Right ventricle myocardium inferior (tissue), 1 donor: ENCODE measurements around the gene NBEAL1. TPM values are rescaled to one million over a fixed set of nuclear protein-coding genes. Genes with fewer than 3 reads are reported as not detected.
"Not testable (repeated sequence)": the region's sequence is repeated elsewhere in the genome, so short reads cannot be mapped to it uniquely, and the experiment has no call there.

Source experiments
- ATAC-seq: fragments of 200-7000 bp; cut with Tn5 transposase; one replicate; pipeline ENCODE4 v1.9.1; 2020; ENCODE audit warnings: mild to moderate bottlenecking, moderate library complexity
- DNase-seq: peaks from one replicate; pipeline ENCODE4 v3.0.0; 2021; ENCODE audit errors: missing footprints
- intact Hi-C: fragments of 100-400 bp; cut with DNase I; formaldehyde crosslinking; loops from one replicate; pipeline ENCODE4 v1.11.0; 2022
- total RNA-seq: library from RNA; stranded (reverse); fragmentation: NEBNext Ultra II Directional; extraction: Animal tissue kit (Norgen Biotek cat#: 25700); gene quantifications from one replicate; pipeline ENCODE4 v1.2.1, GENCODE V29; 2021
- donor health status: DM: no; HTN: yes; CAD: no; lungs with severe emphysema.

NBEAL1 gene
- total RNA-seq, 1 donor from 2014 or later: 14.1 TPM

- no peak for ATAC-seq
- DNase-seq: no peak
- intact Hi-C loops: no loop called here
Observed at GRCh38 chr2:203177361-203177760, 162.7 kb downstream of the NBEAL1 start.

DNA sequence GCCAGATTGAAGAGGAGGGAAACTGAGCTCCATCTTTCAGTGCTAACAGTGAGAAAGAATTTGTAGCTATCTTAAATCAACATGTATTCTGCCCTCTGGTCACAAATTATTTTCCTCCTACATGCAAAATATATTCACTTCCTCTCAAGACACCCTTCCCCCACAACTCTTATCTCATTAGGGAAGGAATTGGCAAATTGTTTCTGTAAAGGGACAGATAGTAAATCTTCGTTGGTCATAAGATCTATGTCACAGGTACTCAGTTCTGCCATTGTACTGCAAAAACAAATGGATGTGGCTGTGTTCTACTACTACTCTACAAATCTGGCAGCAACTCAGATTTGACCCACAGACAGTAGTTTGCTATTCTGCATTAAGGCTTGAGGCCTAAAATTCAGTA, 171.2 kb downstream of the NBEAL1 start:
- intact Hi-C loops: no loop called here
- no peak for DNase-seq
- ATAC-seq: no peak

DNA sequence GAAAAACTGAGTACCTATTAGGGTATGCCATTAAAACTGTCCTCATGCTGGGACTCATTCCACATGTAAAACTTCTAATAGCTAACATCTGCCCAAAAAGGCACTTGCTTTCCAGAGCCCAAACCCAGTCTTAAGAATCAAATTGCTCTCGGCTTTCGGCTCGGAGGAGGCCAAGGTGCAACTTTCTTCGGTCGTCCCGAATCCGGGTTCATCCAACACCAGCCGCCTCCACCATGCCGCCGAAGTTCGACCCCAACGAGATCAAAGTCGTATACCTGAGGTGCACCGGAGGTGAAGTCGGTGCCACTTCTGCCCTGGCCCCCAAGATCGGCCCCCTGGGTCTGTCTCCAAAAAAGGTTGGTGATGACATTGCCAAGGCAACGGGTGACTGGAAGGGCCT, 175.9 kb downstream of the NBEAL1 start:
- ATAC-seq, intact Hi-C loops, DNase-seq: not testable (repeated sequence)

GRCh38 chr2:203191026-203191425, 176.4 kb downstream of the NBEAL1 start:
- intact Hi-C loops, ATAC-seq, DNase-seq: not testable (repeated sequence)

DNA sequence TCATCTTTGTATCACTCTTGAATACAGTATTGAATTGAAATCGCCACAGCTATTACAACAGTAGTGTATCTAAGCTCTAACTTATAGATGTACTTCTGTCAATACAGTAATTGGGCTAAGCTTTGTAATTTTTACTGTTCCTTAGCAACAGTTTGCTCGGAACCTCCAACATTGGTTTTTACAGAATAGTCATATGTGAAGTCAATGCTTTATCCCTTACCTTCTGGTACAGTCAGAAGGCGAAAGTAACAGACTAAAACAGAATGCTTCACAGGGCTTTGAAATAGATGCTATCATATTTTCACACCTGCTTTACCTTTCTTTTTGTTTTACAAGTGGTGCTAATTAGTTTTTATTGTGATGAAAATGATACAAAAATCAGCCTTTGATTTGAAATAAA, 177.3 kb downstream of the NBEAL1 start:
- no peak for DNase-seq
- ATAC-seq: no peak
- intact Hi-C loops: no loop called here

GRCh38 chr2:203195331-203196036, 180.8 kb downstream of the NBEAL1 start:
- DNase-seq (no peak), ATAC-seq (no peak)
- intact Hi-C loops: no loop called here

- DNase-seq (no peak), ATAC-seq (no peak)
- intact Hi-C loops: no loop called here
Observed at GRCh38 chr2:203200866-203201265, 186.2 kb downstream of the NBEAL1 start.

DNA sequence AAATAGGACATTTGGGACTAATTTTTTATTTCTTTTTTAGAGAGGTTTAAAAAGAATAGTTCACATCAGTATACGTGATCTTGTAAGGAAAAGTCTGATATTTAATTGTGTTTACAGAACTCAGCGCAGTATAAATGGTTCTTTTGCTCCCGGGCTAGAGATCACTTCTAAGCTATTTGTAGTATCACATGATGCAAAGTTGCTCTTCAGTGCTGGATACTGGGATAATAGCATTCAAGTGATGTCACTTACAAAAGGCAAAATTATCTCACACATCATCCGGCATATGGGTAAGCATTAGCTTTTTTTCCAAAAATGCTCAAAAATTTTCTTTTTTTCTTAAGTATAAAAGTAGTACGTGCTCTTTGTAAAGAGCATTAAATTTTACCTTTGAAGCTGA, 186.8 kb downstream of the NBEAL1 start:
- DNase-seq (no peak), ATAC-seq (no peak)
- intact Hi-C loops: no loop called here

- ATAC-seq (no peak), DNase-seq (no peak)
- intact Hi-C loops: no loop called here
Observed at GRCh38 chr2:203209538-203209937, 194.9 kb downstream of the NBEAL1 start.

DNA sequence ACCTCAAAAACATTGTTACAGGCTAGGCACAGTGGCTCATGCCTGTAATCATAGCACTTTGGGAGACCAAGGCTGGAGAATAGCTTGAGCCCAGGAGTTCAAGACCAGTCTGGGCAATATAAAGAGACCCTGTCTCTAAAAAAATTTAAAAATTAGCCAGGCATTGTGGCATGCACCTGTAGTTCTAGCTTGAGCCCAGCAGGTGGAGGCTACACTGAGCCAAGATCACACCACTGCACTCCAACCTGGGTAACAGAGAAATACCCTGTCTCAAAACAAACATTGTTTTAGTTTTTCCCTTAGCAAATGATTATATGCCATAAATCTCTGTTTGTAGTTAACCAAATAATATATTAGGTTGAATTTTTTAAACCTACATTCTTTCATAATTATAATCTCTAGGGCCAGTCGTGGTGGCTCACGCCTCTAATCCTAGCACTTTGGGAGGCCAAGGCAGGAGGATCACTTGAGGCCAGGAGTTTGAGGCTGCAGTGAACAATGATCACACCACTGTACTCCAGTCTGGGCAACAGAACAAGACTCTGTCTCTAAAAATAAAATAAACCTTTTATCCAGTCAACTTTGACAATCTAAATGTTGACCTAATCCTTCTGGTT, 210.9 kb downstream of the NBEAL1 start:
- DNase-seq: no peak
- ATAC-seq: peak; percentile 54
- intact Hi-C loops: loop anchor here (5.0 kb wide), 1 partner anchor 227 kb away; no protein-coding TSS in a partner anchor

DNA sequence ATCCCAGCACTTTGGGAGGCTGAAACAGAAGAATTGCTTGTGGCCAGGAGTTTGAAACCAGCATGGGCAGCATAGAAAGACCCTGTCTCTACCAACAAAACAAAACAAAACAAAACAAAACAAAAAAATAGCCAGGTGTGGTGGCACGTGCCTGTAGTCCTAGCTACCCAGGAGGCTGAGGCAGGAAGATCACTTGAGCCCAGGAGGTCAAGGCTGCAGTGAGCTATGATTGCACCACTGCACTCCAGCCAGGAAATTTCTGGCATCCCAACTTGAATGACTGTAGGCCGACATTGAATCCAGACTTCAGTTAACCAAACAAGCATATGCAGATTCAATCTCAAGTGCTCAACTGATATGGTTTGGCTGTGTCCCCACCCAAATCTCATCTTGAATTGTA, 215.0 kb downstream of the NBEAL1 start:
- ATAC-seq, DNase-seq: not testable (repeated sequence)
- intact Hi-C loops: loop anchor here (5.0 kb wide), 1 partner anchor 223 kb away; no protein-coding TSS in a partner anchor

- DNase-seq: no peak
- intact Hi-C loops: loop anchor here (5.0 kb wide), 2 partner anchors 210 to 580 kb away; no protein-coding TSS in a partner anchor
- no peak for ATAC-seq
Observed at GRCh38 chr2:203237346-203238238, 222.9 kb downstream of the NBEAL1 start.

- ATAC-seq (no peak), DNase-seq (no peak)
- intact Hi-C loops: loop anchor here (5.0 kb wide), 2 partner anchors 209 to 579 kb away; no protein-coding TSS in a partner anchor
Observed at GRCh38 chr2:203238292-203238703, 223.6 kb downstream of the NBEAL1 start.

GRCh38 chr2:203238704-203239526, 224.2 kb downstream of the NBEAL1 start, which contains the start of gene CYP20A1:
Gene CYP20A1, plus strand, starts transcription at chr2:203239018. Its CDS starts 45 bp downstream, at chr2:203239063.
- intact Hi-C loops: loop anchor here (5.0 kb wide), 2 partner anchors 208 to 578 kb away; no protein-coding TSS in a partner anchor
- ATAC-seq: peak; percentile 99
- DNase-seq: peak; percentile 98

- ATAC-seq (no peak), DNase-seq (no peak)
- intact Hi-C loops: loop anchor here (5.0 kb wide), 1 partner anchor 87 kb away; the partner anchor contains the start of gene ABI2
Observed at GRCh38 chr2:203240491-203240890, 225.8 kb downstream of the NBEAL1 start.

DNA sequence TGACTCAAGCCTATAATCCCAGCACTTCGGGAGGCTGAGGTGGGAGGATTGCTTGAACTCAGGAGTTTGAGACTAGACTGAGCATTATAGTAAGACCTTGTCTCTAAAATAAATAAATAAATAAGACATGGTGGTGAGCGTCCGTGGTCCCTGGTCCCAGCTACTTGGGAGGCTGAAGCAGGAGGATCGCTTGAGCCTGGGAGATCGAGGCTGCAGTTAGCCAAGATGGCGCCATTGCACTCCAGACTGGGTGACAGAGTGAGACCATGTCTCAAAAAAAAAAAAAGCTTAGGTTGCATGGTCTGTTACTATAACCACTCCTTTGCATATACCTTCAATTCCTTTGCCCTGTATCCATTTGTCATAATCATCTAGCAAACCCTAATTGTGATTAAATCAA, 227.8 kb downstream of the NBEAL1 start:
- ATAC-seq (no peak), DNase-seq (no peak)
- intact Hi-C loops: loop anchor here (5.0 kb wide), 1 partner anchor 85 kb away; the partner anchor contains the start of gene ABI2

GRCh38 chr2:203246646-203247045, 232.0 kb downstream of the NBEAL1 start:
- intact Hi-C loops: no loop called here
- no peak for DNase-seq
- ATAC-seq: no peak

GRCh38 chr2:203252818-203253217, 238.1 kb downstream of the NBEAL1 start:
- DNase-seq (no peak), ATAC-seq (no peak)
- intact Hi-C loops: no loop called here
